Body of pancreas (tissue), 4 donors: ENCODE results near the gene ZNF320. TPM values are rescaled to one million over a fixed set of nuclear protein-coding genes. Genes with fewer than 3 reads are reported as not detected.
"Not testable (repeated sequence)": the region's sequence is repeated elsewhere in the genome, so short reads cannot be mapped to it uniquely, and the experiment has no call there.

ENCODE experiments used
- ATAC-seq: fragments of 150-250 bp; one replicate; pipeline ENCODE4 v1.9.1; 2016
- DNase-seq, 4 donors: peaks; one replicate each; pipeline ENCODE4 v3.0.0-alpha.2; 2019
- H3K27ac ChIP-seq, 4 donors: fragments of 200-600 bp; sonication (generic); 1 replicate in 3 of 4; 2 replicates in 1 of 4; pipeline versions ENCODE4 v1.5.1 to v1.6.1; 2016 to 2019; ENCODE audit warnings: mild to moderate bottlenecking in 1 of 4, mixed read lengths in 1 of 4, moderate library complexity in 1 of 4
- H3K27me3 ChIP-seq, 2 donors: fragments of 200-600 bp; sonication (generic); one replicate each; pipeline ENCODE4 v1.6.0; 2016; ENCODE audit warnings: mild to moderate bottlenecking in 1 of 2
- H3K36me3 ChIP-seq, 2 donors: fragments of 200-600 bp; sonication (generic); replicated peaks in 1 of 2; 2 replicates each; pipeline ENCODE4 v1.5.1; 2016; ENCODE audit warnings: low read depth in 2 of 2; ENCODE audit not compliant: insufficient read depth in 1 of 2
- H3K4me1 ChIP-seq: fragments of 200-600 bp; sonication (generic); one replicate; pipeline ENCODE4 v1.6.0; 2016
- H3K4me3 ChIP-seq, 2 donors: fragments of 200-600 bp; sonication (generic); 1 replicate in 1 of 2; 2 replicates in 1 of 2; pipeline ENCODE4 v1.5.1; 2016 to 2019
- H3K9me3 ChIP-seq, 3 donors: fragments of 200-600 bp; sonication (generic); 1 replicate in 2 of 3; 2 replicates in 1 of 3; pipeline ENCODE4 v1.5.1; 2016
- CTCF ChIP-seq, 7 experiments: fragments of 450-650 bp in 4 of 7; fragments of 200-600 bp in 3 of 7; sonication (generic) in 3 of 7; IDR thresholded peaks; one replicate each; pipeline ENCODE4 v1.5.1; 2016 to 2019; ENCODE audit warnings: antibody characterized with exemption in 7 of 7
- POLR2A ChIP-seq, 3 donors: fragments of 450-650 bp; IDR thresholded peaks; one replicate each; pipeline ENCODE4 v1.6.1; 2016; ENCODE audit warnings: antibody characterized with exemption in 3 of 3, mild to moderate bottlenecking in 2 of 3
- WGBS, 2 donors: methylation state at CpG; one replicate each; pipeline ENCODE4 v1.1.5; 2017; 5-methylcytosine and 5-hydroxymethylcytosine counted together
- intact Hi-C: fragments of 100-400 bp; cut with DNase I; formaldehyde crosslinking; loops from one replicate; pipeline ENCODE4 v1.15.1; 2023
- total RNA-seq, 2 donors: library from RNA; depleted of rRNA; stranded (reverse); fragments of >200 nt; gene quantifications; one replicate each; pipeline ENCODE4 v1.1.0, GENCODE V29; 2016

The ZNF320 gene
- total RNA-seq, 2 donors from 2014 or later, result 2.3 to 9.2 TPM

- Histone ChIP-seq H3K4me1 (peaks cover 24% of the 10 kb centered on the region), H3K9me3 (peaks cover 0 to 7% (median 0%) of the 10 kb centered on the region in 3 donors), H3K27me3 (no peaks in the 10 kb centered on the region), H3K27ac (no peak overlapping the region), H3K4me3 (no peak overlapping the region), H3K36me3 (peaks cover 0 to 3% of the 10 kb centered on the region in 2 donors)
- DNase-seq, result no peak
- TF ChIP-seq POLR2A (IDR thresholded peaks at IDR 0.05) (no peak), CTCF (IDR thresholded peaks at IDR 0.05) (no peak)
- intact Hi-C loops, result no loop called here
- ATAC-seq, result no peak
- WGBS, 2 donors, result 59 to 64% methylated on average over 3 of the region's 3 CpGs
Measured at GRCh38 chr19:52901842-52902241, 4.4 kb upstream of the ZNF320 start.

- ATAC-seq, H3K9me3 ChIP-seq, H3K27me3 ChIP-seq, intact Hi-C loops, H3K36me3 ChIP-seq, H3K4me3 ChIP-seq, DNase-seq: not testable (repeated sequence)
- Histone ChIP-seq H3K27ac (peak overlapping the region in 2 of 4 donors; percentile 10 to 85), H3K4me1 (peaks cover 27% of the 10 kb centered on the region)
- WGBS, 2 donors, result 82 to 88% methylated on average over 10 of the region's 10 CpGs
Measured at GRCh38 chr19:52898596-52898995, 1.2 kb upstream of the ZNF320 start.

GRCh38 chr19:52898101-52898500 is 666 bp upstream of the ZNF320 start:
- Histone ChIP-seq H3K4me1 (peaks cover 22% of the 10 kb centered on the region), H3K9me3 (no peaks in the 10 kb centered on the region), H3K4me3 (no peak overlapping the region), H3K27ac (peak overlapping the region; percentile 71 to 91 (median 86)), H3K36me3 (no peaks in the 10 kb centered on the region), H3K27me3 (no peaks in the 10 kb centered on the region)
- 79 to 88% methylated on average over 11 to 15 of the region's 15 CpGs for WGBS, 2 donors
- intact Hi-C loops, result no loop called here
- DNase-seq (peak in 1 of 4 donors; percentile 3), ATAC-seq (no peak)
- TF ChIP-seq CTCF (IDR thresholded peaks at IDR 0.05) (no peak), POLR2A (IDR thresholded peaks at IDR 0.05) (no peak)

GRCh38 chr19:52896431-52897137 is 851 bp downstream of the ZNF320 start:
- no peak for TF ChIP-seq POLR2A (IDR thresholded peaks at IDR 0.05)
- TF ChIP-seq CTCF (IDR thresholded peaks at IDR 0.05), result no peak
- intact Hi-C loops, result no loop called here
- Histone ChIP-seq H3K4me3 (peak overlapping the region; percentile 23 to 55), H3K27me3 (no peaks in the 10 kb centered on the region), H3K36me3 (no peaks in the 10 kb centered on the region), H3K4me1 (peaks cover 22% of the 10 kb centered on the region), H3K9me3 (no peaks in the 10 kb centered on the region), H3K27ac (peak overlapping the region; percentile 71 to 91 (median 86))
- 39 to 54% methylated on average over 19 to 24 of the region's 24 CpGs for whole genome bisulfite sequencing, 2 donors
- DNase-seq (peak; percentile 31 to 61 (median 43)), ATAC-seq (peak; percentile 24)

- intact Hi-C loops, result no loop called here
- 61 to 66% methylated on average over 4 of the region's 4 CpGs for WGBS, 2 donors
- H3K27me3 ChIP-seq, result no peaks in the 10 kb centered on the region
- DNase-seq, result no peak
- H3K4me3 ChIP-seq, result no peak overlapping the region
- TF ChIP-seq CTCF (IDR thresholded peaks at IDR 0.05) (no peak), POLR2A (IDR thresholded peaks at IDR 0.05) (no peak)
- no peaks in the 10 kb centered on the region for H3K9me3 ChIP-seq
- peaks cover 4% of the 10 kb centered on the region for H3K4me1 ChIP-seq
- no peak for ATAC-seq
- H3K36me3 ChIP-seq, result peaks cover 0 to 9% of the 10 kb centered on the region in 2 donors
- H3K27ac ChIP-seq, result no peak overlapping the region
Measured at GRCh38 chr19:52891336-52891735, 6.1 kb downstream of the ZNF320 start.
